DND-41 (cell line): ENCODE results near the gene PRKACA.

Source experiments
- CTCF ChIP-seq: IDR thresholded peaks from 2 replicates; pipeline ENCODE4 v1.5.1; 2012; ENCODE audit warnings: borderline replicate concordance, low read length, moderate library complexity, mild to moderate bottlenecking; ENCODE audit not compliant: poor library complexity, severe bottlenecking; ENCODE audit errors: extremely low read depth
- EZH2 ChIP-seq: IDR thresholded peaks from 3 replicates; pipeline ENCODE4 v1.6.1; 2012; ENCODE audit warnings: borderline replicate concordance, low read depth, mild to moderate bottlenecking, moderate library complexity, low read length, inconsistent platforms; ENCODE audit not compliant: severe bottlenecking

GRCh38 chr19:14116525-14116917 is 1.0 kb downstream of the PRKACA start:
- no peak for TF ChIP-seq CTCF
- TF ChIP-seq EZH2, result no peak
